ENCODE data around the gene SMYD3. TPM values are rescaled to one million over a fixed set of nuclear protein-coding genes. Genes with fewer than 3 reads are reported as not detected.

Gene SMYD3
- total RNA-seq, 1 donor from 2014 or later: 35.4 TPM

- H3K27ac Mint-ChIP-seq (ENCODE audit: unreplicated experiment): no peak overlapping the region
- DNase-seq (ENCODE audit: low spot score): no peak
- no peaks in the 10 kb centered on the region for H3K9me3 Mint-ChIP-seq (ENCODE audit: unreplicated experiment)
- no peaks in the 10 kb centered on the region for H3K36me3 Mint-ChIP-seq (ENCODE audit: low read depth, unreplicated experiment)
- H3K4me3 Mint-ChIP-seq (ENCODE audit: unreplicated experiment): no peak overlapping the region
- no peak for TF ChIP-seq CTCF (IDR thresholded peaks at IDR 0.05; ENCODE audit: unreplicated experiment)
- H3K27me3 Mint-ChIP-seq (ENCODE audit: unreplicated experiment): peaks cover 2% of the 10 kb centered on the region
- no peaks in the 10 kb centered on the region for H3K4me1 Mint-ChIP-seq (ENCODE audit: unreplicated experiment)
Measured at GRCh38 chr1:246311461-246311860, 195.6 kb downstream of the SMYD3 start.

DNA sequence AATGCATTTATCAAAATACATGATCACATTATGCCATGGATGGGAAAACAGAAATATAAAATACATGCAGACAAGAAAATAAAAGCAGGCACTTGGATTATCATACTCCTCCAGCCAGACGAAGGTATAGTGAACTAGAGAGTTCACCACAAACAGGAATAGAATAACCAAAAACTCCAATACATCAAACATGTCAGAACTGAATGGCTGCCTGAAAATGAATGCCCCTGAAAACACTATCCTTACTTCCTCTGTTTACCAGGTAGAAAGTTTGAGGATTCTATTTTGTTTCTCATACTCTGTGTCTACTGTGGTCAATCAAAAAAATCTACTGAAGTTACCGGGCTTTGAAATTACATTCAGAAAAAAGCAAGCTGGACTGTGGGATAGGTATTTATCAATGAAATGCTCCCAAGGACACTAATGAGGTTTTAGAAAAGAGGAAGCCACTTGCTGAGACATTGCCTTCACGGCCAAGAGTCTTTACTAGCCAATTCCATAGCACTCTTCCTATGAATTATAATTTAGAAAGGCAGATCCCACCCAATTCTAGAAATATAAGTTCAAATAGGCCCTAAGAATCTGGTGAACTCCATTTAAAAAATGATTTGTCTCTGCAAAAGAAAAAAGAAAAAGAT is 197.7 kb downstream of the SMYD3 start:
- no peak for DNase-seq (ENCODE audit: low spot score)
- Mint-ChIP-seq H3K4me3 (ENCODE audit: unreplicated experiment) (no peak overlapping the region), H3K9me3 (ENCODE audit: unreplicated experiment) (no peaks in the 10 kb centered on the region), H3K27me3 (ENCODE audit: unreplicated experiment) (peaks cover 2% of the 10 kb centered on the region), H3K27ac (ENCODE audit: unreplicated experiment) (no peak overlapping the region), H3K4me1 (ENCODE audit: unreplicated experiment) (no peaks in the 10 kb centered on the region), H3K36me3 (ENCODE audit: low read depth, unreplicated experiment) (no peaks in the 10 kb centered on the region)
- no peak for TF ChIP-seq CTCF (IDR thresholded peaks at IDR 0.05; ENCODE audit: unreplicated experiment)

GRCh38 chr1:246308533-246309075 is 198.5 kb downstream of the SMYD3 start:
- Mint-ChIP-seq H3K4me1 (ENCODE audit: unreplicated experiment) (no peaks in the 10 kb centered on the region), H3K27me3 (ENCODE audit: unreplicated experiment) (peaks cover 2% of the 10 kb centered on the region), H3K4me3 (ENCODE audit: unreplicated experiment) (no peak overlapping the region), H3K27ac (ENCODE audit: unreplicated experiment) (no peak overlapping the region), H3K36me3 (ENCODE audit: low read depth, unreplicated experiment) (no peaks in the 10 kb centered on the region), H3K9me3 (ENCODE audit: unreplicated experiment) (no peaks in the 10 kb centered on the region)
- DNase-seq (ENCODE audit: low spot score): no peak
- no peak for TF ChIP-seq CTCF (IDR thresholded peaks at IDR 0.05; ENCODE audit: unreplicated experiment)

DNA sequence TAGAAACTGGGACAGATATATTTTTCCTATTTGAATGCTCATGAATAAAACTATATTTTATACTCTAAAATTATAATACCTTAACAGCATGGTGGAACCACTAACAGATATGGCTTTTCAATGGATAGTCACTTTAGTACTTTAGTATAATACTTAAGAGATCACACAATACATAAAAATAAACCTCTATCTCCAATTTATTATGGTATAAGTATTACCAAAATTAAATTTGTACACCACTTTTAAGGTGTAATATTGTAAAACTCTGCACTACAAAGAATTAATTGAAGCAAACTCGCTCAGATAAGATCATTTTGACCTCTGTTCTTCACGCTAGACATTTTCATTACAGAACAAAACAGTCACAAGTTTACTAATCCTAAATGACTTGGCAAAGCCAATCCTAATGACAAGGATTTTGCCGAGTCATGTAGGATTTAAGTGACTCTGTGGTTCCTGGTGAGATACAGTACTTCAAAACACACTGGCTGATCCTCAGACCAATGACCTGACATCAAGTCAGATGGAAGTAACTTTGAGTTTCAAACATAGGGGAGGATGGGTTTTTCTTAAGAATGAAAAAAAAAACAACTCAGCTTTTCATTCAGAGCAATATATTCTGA is 200.6 kb downstream of the SMYD3 start:
- no peaks in the 10 kb centered on the region for H3K9me3 Mint-ChIP-seq (ENCODE audit: unreplicated experiment)
- H3K36me3 Mint-ChIP-seq (ENCODE audit: low read depth, unreplicated experiment): no peaks in the 10 kb centered on the region
- H3K27me3 Mint-ChIP-seq (ENCODE audit: unreplicated experiment): peaks cover under 1% of the 10 kb centered on the region
- no peak overlapping the region for H3K4me3 Mint-ChIP-seq (ENCODE audit: unreplicated experiment)
- peaks cover 4% of the 10 kb centered on the region for H3K4me1 Mint-ChIP-seq (ENCODE audit: unreplicated experiment)
- no peak overlapping the region for H3K27ac Mint-ChIP-seq (ENCODE audit: unreplicated experiment)
- no peak for DNase-seq (ENCODE audit: low spot score)
- TF ChIP-seq CTCF (IDR thresholded peaks at IDR 0.05; ENCODE audit: unreplicated experiment): no peak

Measured in endothelial cell (in vitro differentiated cells).